Astrocyte of the cerebellum (primary cell): ENCODE results near the gene ZNF865.

Experiments used
- DNase-seq: peaks from one replicate; pipeline ENCODE4 v3.0.0-alpha.2; 2011; ENCODE audit warnings: low read depth
- H3K4me3 ChIP-seq: 2 replicates; pipeline ENCODE4 v1.5.1; 2011; ENCODE audit warnings: mild to moderate bottlenecking, low read depth, low read length, moderate library complexity
- in situ Hi-C: cut with HindIII; loops from 2 replicates; pipeline ENCODE4 v1.10.0; 2017; ENCODE audit warnings: low sequenced_read_pairs
- TF ChIP-seq, protein P1 (sequence below): IDR thresholded peaks from 2 replicates; pipeline ENCODE4 v1.5.1; 2012; ENCODE audit warnings: low read length, low read depth, moderate library complexity, mild to moderate bottlenecking; ENCODE audit errors: missing control alignments

ZNF865 gene

DNA sequence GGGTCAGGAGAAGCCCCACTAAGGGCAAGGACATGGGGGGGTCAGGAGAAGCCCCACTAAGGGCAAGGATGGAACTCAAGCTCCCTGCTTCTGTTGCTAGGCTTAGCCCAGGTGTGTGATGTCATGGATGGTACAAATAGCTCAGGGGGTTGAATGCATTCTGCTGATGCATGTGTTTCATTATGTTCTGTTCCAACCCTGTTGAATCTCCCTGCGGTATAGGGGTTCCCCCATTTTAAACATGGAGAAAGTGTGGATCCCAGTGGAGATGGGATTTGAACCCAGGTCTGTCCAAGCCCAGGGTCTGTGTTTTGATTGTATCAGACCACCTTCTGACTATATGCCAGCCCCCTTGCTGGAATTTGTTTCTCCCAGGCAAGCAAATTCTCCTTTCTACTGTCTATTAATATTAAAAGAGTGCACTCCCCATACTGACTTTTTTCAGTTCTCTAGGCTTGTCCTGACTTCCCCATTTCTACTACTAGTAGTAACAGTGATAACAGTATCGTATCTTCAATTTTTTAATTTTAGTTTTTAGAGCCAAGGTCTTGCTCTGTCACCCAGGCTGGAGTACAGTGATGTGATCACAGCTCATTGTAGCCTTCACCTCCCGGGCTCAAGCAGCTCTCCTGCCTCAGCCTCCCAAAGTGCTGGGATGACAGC, 6.7 kb downstream of the ZNF865 start:
- DNase-seq = no peak
- no peak overlapping the region for H3K4me3 ChIP-seq
- in situ Hi-C loops = loop anchor here (25.0 kb wide), 1 partner anchor 1150 kb away; the partner anchor contains the start of genes CDC42EP5 and LENG9
- TF ChIP-seq, protein P1, sequence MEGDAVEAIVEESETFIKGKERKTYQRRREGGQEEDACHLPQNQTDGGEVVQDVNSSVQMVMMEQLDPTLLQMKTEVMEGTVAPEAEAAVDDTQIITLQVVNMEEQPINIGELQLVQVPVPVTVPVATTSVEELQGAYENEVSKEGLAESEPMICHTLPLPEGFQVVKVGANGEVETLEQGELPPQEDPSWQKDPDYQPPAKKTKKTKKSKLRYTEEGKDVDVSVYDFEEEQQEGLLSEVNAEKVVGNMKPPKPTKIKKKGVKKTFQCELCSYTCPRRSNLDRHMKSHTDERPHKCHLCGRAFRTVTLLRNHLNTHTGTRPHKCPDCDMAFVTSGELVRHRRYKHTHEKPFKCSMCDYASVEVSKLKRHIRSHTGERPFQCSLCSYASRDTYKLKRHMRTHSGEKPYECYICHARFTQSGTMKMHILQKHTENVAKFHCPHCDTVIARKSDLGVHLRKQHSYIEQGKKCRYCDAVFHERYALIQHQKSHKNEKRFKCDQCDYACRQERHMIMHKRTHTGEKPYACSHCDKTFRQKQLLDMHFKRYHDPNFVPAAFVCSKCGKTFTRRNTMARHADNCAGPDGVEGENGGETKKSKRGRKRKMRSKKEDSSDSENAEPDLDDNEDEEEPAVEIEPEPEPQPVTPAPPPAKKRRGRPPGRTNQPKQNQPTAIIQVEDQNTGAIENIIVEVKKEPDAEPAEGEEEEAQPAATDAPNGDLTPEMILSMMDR = no peak

GRCh38 chr19:55613396-55613795, 7.9 kb downstream of the ZNF865 start:
- TF ChIP-seq, protein P1 = no peak
- DNase-seq = no peak
- in situ Hi-C loops = loop anchor here (25.0 kb wide), 1 partner anchor 1151 kb away; the partner anchor contains the start of genes CDC42EP5 and LENG9
- no peak overlapping the region for H3K4me3 ChIP-seq

GRCh38 chr19:55613930-55614710, 8.7 kb downstream of the ZNF865 start:
- no peak for DNase-seq
- no peak overlapping the region for H3K4me3 ChIP-seq
- TF ChIP-seq, protein P1 = no peak
- in situ Hi-C loops = loop anchor here (25.0 kb wide), 1 partner anchor 1152 kb away; the partner anchor contains the start of genes CDC42EP5 and LENG9

- H3K4me3 ChIP-seq = no peak overlapping the region
- DNase-seq = no peak
- in situ Hi-C loops = loop anchor here (25.0 kb wide), 1 partner anchor 1153 kb away; the partner anchor contains the start of genes CDC42EP5 and LENG9
- TF ChIP-seq, protein P1 = no peak
Measured at GRCh38 chr19:55614711-55615542, 9.5 kb downstream of the ZNF865 start.

DNA sequence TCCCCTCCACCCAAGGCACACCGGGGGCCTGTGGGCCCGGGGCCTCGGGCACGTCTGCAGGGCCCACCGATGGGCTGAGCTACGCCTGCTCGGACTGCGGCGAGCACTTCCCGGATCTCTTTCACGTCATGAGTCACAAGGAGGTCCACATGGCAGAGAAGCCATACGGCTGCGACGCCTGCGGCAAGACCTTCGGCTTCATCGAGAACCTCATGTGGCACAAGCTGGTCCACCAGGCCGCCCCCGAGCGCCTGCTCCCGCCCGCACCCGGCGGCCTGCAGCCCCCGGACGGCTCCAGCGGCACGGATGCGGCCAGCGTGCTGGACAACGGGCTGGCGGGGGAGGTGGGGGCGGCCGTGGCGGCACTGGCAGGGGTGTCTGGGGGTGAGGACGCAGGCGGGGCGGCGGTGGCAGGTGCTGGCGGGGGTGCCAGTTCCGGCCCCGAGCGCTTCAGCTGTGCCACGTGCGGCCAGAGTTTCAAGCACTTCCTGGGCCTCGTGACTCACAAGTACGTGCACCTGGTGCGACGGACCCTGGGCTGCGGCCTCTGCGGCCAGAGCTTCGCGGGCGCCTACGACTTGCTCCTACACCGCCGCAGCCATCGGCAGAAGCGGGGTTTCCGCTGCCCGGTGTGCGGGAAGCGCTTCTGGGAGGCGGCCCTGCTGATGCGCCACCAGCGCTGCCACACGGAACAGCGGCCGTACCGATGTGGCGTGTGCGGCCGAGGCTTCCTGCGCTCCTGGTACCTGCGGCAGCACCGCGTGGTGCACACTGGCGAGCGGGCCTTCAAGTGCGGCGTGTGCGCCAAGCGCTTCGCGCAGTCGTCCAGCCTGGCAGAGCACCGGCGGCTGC, 10.3 kb downstream of the ZNF865 start:
- DNase-seq = no peak
- in situ Hi-C loops = loop anchor here (25.0 kb wide), 1 partner anchor 1153 kb away; the partner anchor contains the start of genes CDC42EP5 and LENG9
- no peak overlapping the region for H3K4me3 ChIP-seq
- TF ChIP-seq, protein P1 = no peak
